GM12878 (cell line): ENCODE results near the gene HTR3E. TPM values are rescaled to one million over a fixed set of nuclear protein-coding genes. Genes with fewer than 3 reads are reported as not detected.

ENCODE experiments used
- ASH2L ChIP-seq: fragments of 300-600, 200-600 bp; sonication (generic); IDR thresholded peaks from 2 replicates; pipeline ENCODE4 v1.6.1; 2017; ENCODE audit warnings: low read depth, mild to moderate bottlenecking, borderline replicate concordance
- BHLHE40 ChIP-seq, 2 experiments: fragments of 450-650 bp in 1 of 2; IDR thresholded peaks; 2 replicates each; pipeline ENCODE4 v1.6.1; 2011 to 2017; ENCODE audit warnings: low read depth in 2 of 2, borderline replicate concordance in 1 of 2, improper control_type of control experiment in 1 of 2, low read length in 1 of 2, mild to moderate bottlenecking in 1 of 2
- CHD2 ChIP-seq: IDR thresholded peaks from 2 replicates; pipeline ENCODE4 v1.6.1; 2011; ENCODE audit warnings: low read depth, low read length, improper control_type of control experiment, borderline replicate concordance
- CHD4 ChIP-seq: fragments of 200-600 bp; sonication (generic); IDR thresholded peaks from 2 replicates; pipeline ENCODE4 v1.6.1; 2016; ENCODE audit warnings: mild to moderate bottlenecking
- CREM ChIP-seq: IDR thresholded peaks from 2 replicates; pipeline ENCODE4 v1.6.1; 2014; ENCODE audit warnings: antibody characterized with exemption, low read depth
- CTCF ChIP-seq, 3 experiments: IDR thresholded peaks in 2 of 3; conservative IDR thresholded peaks in 1 of 3; 2 replicates each; pipeline ENCODE4 v1.5.1; 2011; ENCODE audit warnings: low read depth in 3 of 3, low read length in 3 of 3, mild to moderate bottlenecking in 3 of 3, control low read depth in 2 of 3, moderate library complexity in 2 of 3, inconsistent platforms in 1 of 3, mixed read lengths in 1 of 3; ENCODE audit not compliant: control insufficient read depth in 2 of 3, insufficient read depth in 1 of 3; ENCODE audit errors: extremely low read depth in 1 of 3
- EED ChIP-seq: sonication (generic); IDR thresholded peaks from 2 replicates; pipeline ENCODE4 v1.6.1; 2016; ENCODE audit warnings: antibody characterized with exemption, low read depth
- EZH2 ChIP-seq: IDR thresholded peaks from 2 replicates; pipeline ENCODE4 v1.6.1; 2012; ENCODE audit warnings: low read depth, mild to moderate bottlenecking, control low read depth, inconsistent platforms, low read length, borderline replicate concordance; ENCODE audit not compliant: control insufficient read depth
- FOS ChIP-seq: IDR thresholded peaks from 3 replicates; pipeline ENCODE4 v1.6.1; 2011; ENCODE audit warnings: borderline replicate concordance; ENCODE audit not compliant: insufficient read length; ENCODE audit errors: extremely low read depth
- GATAD2B ChIP-seq: fragments of 450-650 bp; conservative IDR thresholded peaks from 2 replicates; pipeline ENCODE4 v1.6.1; 2017; ENCODE audit warnings: low read depth, mild to moderate bottlenecking, moderate library complexity
- HSF1 ChIP-seq: fragments of 150-350 bp; IDR thresholded peaks from 2 replicates; pipeline ENCODE4 v1.6.1; 2014; ENCODE audit warnings: mild to moderate bottlenecking, low read depth, low read length
- KDM1A ChIP-seq: fragments of 200-600 bp; sonication (generic); IDR thresholded peaks from 2 replicates; pipeline ENCODE4 v1.6.1; 2016; ENCODE audit warnings: borderline replicate concordance
- LARP7 ChIP-seq: fragments of 450-650 bp; IDR thresholded peaks from 2 replicates; pipeline ENCODE4 v1.6.1; 2017; ENCODE audit warnings: mild to moderate bottlenecking
- MTA2 ChIP-seq: fragments of 450-650 bp; IDR thresholded peaks from 2 replicates; pipeline ENCODE4 v1.6.1; 2016; ENCODE audit warnings: low read depth, mild to moderate bottlenecking, moderate library complexity
- MYB ChIP-seq: fragments of 150-350 bp; IDR thresholded peaks from 2 replicates; pipeline ENCODE4 v1.6.1; 2014; ENCODE audit warnings: mild to moderate bottlenecking, low read depth, low read length, borderline replicate concordance
- NKRF ChIP-seq: fragments of 450-650 bp; conservative IDR thresholded peaks from 2 replicates; pipeline ENCODE4 v1.6.1; 2017; ENCODE audit warnings: mild to moderate bottlenecking, moderate library complexity
- NR2C1 ChIP-seq: fragments of 450-650 bp; IDR thresholded peaks from 2 replicates; pipeline ENCODE4 v1.6.1; 2017; ENCODE audit warnings: antibody characterized with exemption, mild to moderate bottlenecking, moderate library complexity
- NR2C2 ChIP-seq: IDR thresholded peaks from 2 replicates; pipeline ENCODE4 v1.6.1; 2011; ENCODE audit warnings: borderline replicate concordance, low read depth; ENCODE audit not compliant: control insufficient read depth, insufficient read length
- NRF1 ChIP-seq: conservative IDR thresholded peaks from 2 replicates; pipeline ENCODE4 v1.6.1; 2011; ENCODE audit warnings: mild to moderate bottlenecking, low read depth, low read length, improper control_type of control experiment
- RCOR1 ChIP-seq: conservative IDR thresholded peaks from 2 replicates; pipeline ENCODE4 v1.6.1; 2012; ENCODE audit warnings: low read depth, low read length, improper control_type of control experiment
- SUZ12 ChIP-seq: fragments of 200-600 bp; sonication (generic); IDR thresholded peaks from one replicate; pipeline ENCODE4 v1.6.1; 2018; ENCODE audit warnings: antibody characterized with exemption, mild to moderate bottlenecking; ENCODE audit not compliant: unreplicated experiment
- TBL1XR1 ChIP-seq: IDR thresholded peaks from 2 replicates; pipeline ENCODE4 v1.6.1; 2012; ENCODE audit warnings: low read depth, low read length, improper control_type of control experiment
- WRNIP1 ChIP-seq: IDR thresholded peaks from 2 replicates; pipeline ENCODE4 v1.6.1; 2011; ENCODE audit warnings: low read depth, low read length, improper control_type of control experiment, borderline replicate concordance
- ZBED1 ChIP-seq: IDR thresholded peaks from 2 replicates; pipeline ENCODE4 v1.6.1; 2016; ENCODE audit warnings: borderline replicate concordance
- ZNF207 ChIP-seq: fragments of 450-650 bp; IDR thresholded peaks from 2 replicates; pipeline ENCODE4 v1.6.1; 2014; ENCODE audit warnings: antibody characterized with exemption, mild to moderate bottlenecking, borderline replicate concordance
- polyA plus RNA-seq, 11 experiments: library from polyadenylated mRNA; depleted of rRNA in 4 of 11; unstranded in 6 of 11; stranded (reverse) in 5 of 11; fragments of >200 nt; fragmentation: Nextera tagmentation in 4 of 11; fragmentation: Illumina TruSeq in 1 of 11; extraction: Ambion mirVana in 4 of 11; extraction: Trizol in 1 of 11; gene quantifications; 1 replicate in 1 of 11; 2 replicates in 10 of 11; pipeline versions ENCODE4 v1.2.1 to v1.2.3, GENCODE V29; 2011 to 2016; ENCODE audit warnings: inconsistent platforms in 2 of 11, missing spikeins in 2 of 11, low read depth in 1 of 11
- total RNA-seq, 4 experiments: library from RNA; depleted of rRNA in 3 of 4; stranded (reverse); fragments of >200 nt in 3 of 4; fragmentation: Illumina TruSeq in 1 of 4; extraction: Trizol in 1 of 4; gene quantifications; 2 replicates each; pipeline versions ENCODE4 v1.2.1 to v1.2.3, GENCODE V29; 2013 to 2021

Gene HTR3E
- total and polyA plus RNA-seq, 10 of the 15 experiments (the other 5 are each of a cell fraction or from before 2014, with no cell fraction given) = not detected

- TF ChIP-seq NR2C2 (no peak), NRF1 (peak; percentile 40; the same call in 1 of the 2 replicates), HSF1 (no peak), ZNF207 (peak; percentile 72; the same call in 1 of the 2 replicates), GATAD2B (peak; percentile 68; the same call in 1 of the 2 replicates), EZH2 (no peak), NKRF (peak; percentile 84), MTA2 (peak; percentile 40; the same call in 1 of the 2 replicates), CREM (peak; percentile 75), CHD2 (peak; percentile 69; the same call in 1 of the 2 replicates), MYB (no peak), TBL1XR1 (0 out of 2 replicates have a peak, but pooled peaks have one; percentile 36), KDM1A (no peak), WRNIP1 (no peak), SUZ12 (no peak), CTCF (IDR thresholded peaks at IDR 0.05 in 2 of 3, conservative IDR thresholded peaks at IDR 0.05 in 1 of 3; ENCODE audit: control insufficient read depth in 2 of 3, extremely low read depth in 1 of 3, insufficient read depth in 1 of 3, low read depth in 3 of 3, low read length in 3 of 3) (peak; percentile 25 to 36 (median 35); a peak in 4 of 6 replicates), EED (peak; percentile 80), NR2C1 (no peak; the same call in 1 of the 2 replicates), LARP7 (peak; percentile 82; the same call in 1 of the 2 replicates), CHD4 (no peak), RCOR1 (peak; percentile 78; the same call in 1 of the 2 replicates), FOS (no peak), BHLHE40 (IDR thresholded peaks at IDR 0.05; ENCODE audit: borderline replicate concordance in 1 of 2, low read depth in 2 of 2, low read length in 1 of 2) (peak; percentile 69 to 83), ZBED1 (no peak), ASH2L (0 out of 2 replicates have a peak, but pooled peaks have one; percentile 76)
Observed at GRCh38 chr3:184135149-184135910, 38.5 kb downstream of the HTR3E start, which contains the start of gene EIF2B5 (continued).
